ENCODE data around the gene PDCD7.

PDCD7 gene

DNA sequence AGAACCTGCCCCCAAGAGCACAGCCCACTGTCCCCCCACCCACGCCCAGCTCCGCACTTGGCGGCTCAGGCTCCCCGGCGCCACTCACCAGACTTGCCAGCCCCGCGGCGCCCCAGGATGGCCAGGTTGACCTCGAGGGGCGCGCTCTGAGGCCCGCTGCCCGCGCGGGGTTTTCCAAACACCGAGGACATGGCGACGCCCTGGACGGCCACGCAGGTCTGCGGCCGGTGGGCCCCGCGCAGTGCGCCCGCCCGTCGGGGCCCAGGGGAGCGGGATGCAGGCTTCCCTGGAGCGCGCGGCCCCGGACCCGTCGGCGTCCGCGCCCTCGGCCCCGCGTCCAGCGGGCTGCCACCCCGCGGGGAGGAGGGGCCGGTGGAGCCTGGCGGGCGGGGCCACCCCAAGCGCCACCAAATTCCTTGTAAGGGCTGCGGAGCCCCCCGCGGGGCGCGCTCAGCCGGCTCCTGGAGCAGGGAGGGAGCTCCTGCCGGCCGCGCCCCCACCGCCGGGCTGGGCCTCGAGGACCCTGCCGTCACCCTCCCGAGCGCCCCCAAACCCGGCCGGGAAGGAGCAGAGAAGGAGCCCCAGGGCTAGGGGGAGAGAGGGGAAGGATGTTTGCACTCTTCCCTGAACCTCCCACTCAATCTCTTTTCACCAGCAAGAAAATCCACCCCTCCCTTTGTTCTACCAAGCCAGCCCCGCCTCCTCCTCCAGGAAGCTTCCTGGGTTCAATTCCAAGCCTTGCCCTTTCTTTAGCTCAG lies 65.8 kb downstream of the PDCD7 start, which contains the start of gene RASL12:
TSS of gene RASL12 (minus strand) at position 347 of the 758 bp plus-strand sequence. CDS start at position 191, 156 bp downstream.
- TF ChIP-seq ZBTB7A (IDR thresholded peaks at IDR 0.05; ENCODE audit: low read depth), result peak; percentile 28; the same call in 1 of the 2 replicates
- no peak for TF ChIP-seq CREB1 (IDR thresholded peaks at IDR 0.05; ENCODE audit: low read depth)
- TF ChIP-seq CEBPB (IDR thresholded peaks at IDR 0.05), result no peak
- no peak for TF ChIP-seq EGR1 (IDR thresholded peaks at IDR 0.05)
- TF ChIP-seq EP300 (IDR thresholded peaks at IDR 0.05; ENCODE audit: borderline replicate concordance), result no peak
- no peak for TF ChIP-seq NFIC (IDR thresholded peaks at IDR 0.05)
- TF ChIP-seq, protein P1, sequence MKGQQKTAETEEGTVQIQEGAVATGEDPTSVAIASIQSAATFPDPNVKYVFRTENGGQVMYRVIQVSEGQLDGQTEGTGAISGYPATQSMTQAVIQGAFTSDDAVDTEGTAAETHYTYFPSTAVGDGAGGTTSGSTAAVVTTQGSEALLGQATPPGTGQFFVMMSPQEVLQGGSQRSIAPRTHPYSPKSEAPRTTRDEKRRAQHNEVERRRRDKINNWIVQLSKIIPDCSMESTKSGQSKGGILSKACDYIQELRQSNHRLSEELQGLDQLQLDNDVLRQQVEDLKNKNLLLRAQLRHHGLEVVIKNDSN (IDR thresholded peaks at IDR 0.05), result no peak
- TF ChIP-seq TCF12 (IDR thresholded peaks at IDR 0.05; ENCODE audit: low read depth), result no peak
- peak; percentile 17; the same call in 1 of the 2 replicates for TF ChIP-seq TEAD4 (IDR thresholded peaks at IDR 0.05)
- no peak for TF ChIP-seq TAF1 (IDR thresholded peaks at IDR 0.05; ENCODE audit: low read depth)
- TF ChIP-seq RAD21 (IDR thresholded peaks at IDR 0.05; ENCODE audit: low read depth), result no peak
- TF ChIP-seq, protein P2, sequence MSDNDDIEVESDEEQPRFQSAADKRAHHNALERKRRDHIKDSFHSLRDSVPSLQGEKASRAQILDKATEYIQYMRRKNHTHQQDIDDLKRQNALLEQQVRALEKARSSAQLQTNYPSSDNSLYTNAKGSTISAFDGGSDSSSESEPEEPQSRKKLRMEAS (IDR thresholded peaks at IDR 0.05), result peak; percentile 28; the same call in 1 of the 2 replicates
- no peak for TF ChIP-seq FOXM1 (IDR thresholded peaks at IDR 0.05; ENCODE audit: borderline replicate concordance, low read depth)
- TF ChIP-seq, protein P3, sequence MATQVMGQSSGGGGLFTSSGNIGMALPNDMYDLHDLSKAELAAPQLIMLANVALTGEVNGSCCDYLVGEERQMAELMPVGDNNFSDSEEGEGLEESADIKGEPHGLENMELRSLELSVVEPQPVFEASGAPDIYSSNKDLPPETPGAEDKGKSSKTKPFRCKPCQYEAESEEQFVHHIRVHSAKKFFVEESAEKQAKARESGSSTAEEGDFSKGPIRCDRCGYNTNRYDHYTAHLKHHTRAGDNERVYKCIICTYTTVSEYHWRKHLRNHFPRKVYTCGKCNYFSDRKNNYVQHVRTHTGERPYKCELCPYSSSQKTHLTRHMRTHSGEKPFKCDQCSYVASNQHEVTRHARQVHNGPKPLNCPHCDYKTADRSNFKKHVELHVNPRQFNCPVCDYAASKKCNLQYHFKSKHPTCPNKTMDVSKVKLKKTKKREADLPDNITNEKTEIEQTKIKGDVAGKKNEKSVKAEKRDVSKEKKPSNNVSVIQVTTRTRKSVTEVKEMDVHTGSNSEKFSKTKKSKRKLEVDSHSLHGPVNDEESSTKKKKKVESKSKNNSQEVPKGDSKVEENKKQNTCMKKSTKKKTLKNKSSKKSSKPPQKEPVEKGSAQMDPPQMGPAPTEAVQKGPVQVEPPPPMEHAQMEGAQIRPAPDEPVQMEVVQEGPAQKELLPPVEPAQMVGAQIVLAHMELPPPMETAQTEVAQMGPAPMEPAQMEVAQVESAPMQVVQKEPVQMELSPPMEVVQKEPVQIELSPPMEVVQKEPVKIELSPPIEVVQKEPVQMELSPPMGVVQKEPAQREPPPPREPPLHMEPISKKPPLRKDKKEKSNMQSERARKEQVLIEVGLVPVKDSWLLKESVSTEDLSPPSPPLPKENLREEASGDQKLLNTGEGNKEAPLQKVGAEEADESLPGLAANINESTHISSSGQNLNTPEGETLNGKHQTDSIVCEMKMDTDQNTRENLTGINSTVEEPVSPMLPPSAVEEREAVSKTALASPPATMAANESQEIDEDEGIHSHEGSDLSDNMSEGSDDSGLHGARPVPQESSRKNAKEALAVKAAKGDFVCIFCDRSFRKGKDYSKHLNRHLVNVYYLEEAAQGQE (IDR thresholded peaks at IDR 0.05; ENCODE audit: low read depth), result no peak
- no peak for TF ChIP-seq YY1 (IDR thresholded peaks at IDR 0.05; ENCODE audit: low read depth)
